NCI-H1436 treated with DMSO at 0.1 percent for 48 hours (cell line): Measurements from ENCODE around the gene ARHGAP33.

Source experiments
- DNase-seq: peaks from one replicate; lab custom pipeline; 2025; lab: John Stamatoyannopoulos, UW

The ARHGAP33 gene, protein sequence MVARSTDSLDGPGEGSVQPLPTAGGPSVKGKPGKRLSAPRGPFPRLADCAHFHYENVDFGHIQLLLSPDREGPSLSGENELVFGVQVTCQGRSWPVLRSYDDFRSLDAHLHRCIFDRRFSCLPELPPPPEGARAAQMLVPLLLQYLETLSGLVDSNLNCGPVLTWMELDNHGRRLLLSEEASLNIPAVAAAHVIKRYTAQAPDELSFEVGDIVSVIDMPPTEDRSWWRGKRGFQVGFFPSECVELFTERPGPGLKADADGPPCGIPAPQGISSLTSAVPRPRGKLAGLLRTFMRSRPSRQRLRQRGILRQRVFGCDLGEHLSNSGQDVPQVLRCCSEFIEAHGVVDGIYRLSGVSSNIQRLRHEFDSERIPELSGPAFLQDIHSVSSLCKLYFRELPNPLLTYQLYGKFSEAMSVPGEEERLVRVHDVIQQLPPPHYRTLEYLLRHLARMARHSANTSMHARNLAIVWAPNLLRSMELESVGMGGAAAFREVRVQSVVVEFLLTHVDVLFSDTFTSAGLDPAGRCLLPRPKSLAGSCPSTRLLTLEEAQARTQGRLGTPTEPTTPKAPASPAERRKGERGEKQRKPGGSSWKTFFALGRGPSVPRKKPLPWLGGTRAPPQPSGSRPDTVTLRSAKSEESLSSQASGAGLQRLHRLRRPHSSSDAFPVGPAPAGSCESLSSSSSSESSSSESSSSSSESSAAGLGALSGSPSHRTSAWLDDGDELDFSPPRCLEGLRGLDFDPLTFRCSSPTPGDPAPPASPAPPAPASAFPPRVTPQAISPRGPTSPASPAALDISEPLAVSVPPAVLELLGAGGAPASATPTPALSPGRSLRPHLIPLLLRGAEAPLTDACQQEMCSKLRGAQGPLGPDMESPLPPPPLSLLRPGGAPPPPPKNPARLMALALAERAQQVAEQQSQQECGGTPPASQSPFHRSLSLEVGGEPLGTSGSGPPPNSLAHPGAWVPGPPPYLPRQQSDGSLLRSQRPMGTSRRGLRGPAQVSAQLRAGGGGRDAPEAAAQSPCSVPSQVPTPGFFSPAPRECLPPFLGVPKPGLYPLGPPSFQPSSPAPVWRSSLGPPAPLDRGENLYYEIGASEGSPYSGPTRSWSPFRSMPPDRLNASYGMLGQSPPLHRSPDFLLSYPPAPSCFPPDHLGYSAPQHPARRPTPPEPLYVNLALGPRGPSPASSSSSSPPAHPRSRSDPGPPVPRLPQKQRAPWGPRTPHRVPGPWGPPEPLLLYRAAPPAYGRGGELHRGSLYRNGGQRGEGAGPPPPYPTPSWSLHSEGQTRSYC

DNA sequence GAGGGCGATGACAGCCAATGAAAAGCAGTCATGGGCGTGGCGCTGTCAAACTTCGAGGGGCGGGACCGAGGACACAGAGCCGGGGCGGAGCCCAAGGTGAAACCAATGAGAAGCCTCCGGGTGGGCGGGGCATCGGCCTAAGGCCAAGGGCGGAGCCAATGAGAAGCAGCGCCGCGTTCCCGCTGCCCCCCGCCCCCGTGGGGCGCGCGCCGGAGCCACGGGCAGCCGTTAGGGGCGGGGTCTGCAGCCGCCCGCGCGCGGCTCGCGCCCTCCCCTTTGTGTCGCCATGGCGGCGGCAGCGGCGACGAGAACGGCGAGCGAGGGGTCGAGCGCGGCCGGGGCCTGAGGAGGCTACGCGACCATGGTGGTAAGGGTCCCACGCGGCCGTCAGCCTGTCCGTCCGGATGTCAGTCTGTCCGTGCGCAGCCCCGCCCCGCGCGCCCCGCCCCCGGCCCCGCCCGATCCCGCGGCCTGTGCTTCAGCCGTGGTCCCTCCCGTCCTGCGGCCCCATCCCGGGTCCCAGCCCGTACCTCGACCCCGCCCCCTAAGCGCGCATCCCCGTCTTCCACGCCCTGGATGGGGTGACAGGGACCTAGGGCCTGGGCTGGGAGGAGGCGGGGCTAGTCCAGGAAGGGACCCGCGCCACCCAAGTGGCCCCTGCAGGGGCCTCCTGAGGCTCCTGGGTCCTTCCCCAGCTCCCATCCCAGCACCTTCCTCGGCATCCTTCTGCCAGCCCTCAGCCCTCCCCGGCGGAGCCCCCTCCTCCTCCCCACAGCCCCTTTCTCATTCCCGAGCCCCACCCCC, at the start of gene ARHGAP33:
TSS of gene ARHGAP33 (plus strand) at position 267 of the 804 bp plus-strand sequence. CDS start at position 362, 95 bp downstream.
- DNase-seq: peak; percentile 78

DNA sequence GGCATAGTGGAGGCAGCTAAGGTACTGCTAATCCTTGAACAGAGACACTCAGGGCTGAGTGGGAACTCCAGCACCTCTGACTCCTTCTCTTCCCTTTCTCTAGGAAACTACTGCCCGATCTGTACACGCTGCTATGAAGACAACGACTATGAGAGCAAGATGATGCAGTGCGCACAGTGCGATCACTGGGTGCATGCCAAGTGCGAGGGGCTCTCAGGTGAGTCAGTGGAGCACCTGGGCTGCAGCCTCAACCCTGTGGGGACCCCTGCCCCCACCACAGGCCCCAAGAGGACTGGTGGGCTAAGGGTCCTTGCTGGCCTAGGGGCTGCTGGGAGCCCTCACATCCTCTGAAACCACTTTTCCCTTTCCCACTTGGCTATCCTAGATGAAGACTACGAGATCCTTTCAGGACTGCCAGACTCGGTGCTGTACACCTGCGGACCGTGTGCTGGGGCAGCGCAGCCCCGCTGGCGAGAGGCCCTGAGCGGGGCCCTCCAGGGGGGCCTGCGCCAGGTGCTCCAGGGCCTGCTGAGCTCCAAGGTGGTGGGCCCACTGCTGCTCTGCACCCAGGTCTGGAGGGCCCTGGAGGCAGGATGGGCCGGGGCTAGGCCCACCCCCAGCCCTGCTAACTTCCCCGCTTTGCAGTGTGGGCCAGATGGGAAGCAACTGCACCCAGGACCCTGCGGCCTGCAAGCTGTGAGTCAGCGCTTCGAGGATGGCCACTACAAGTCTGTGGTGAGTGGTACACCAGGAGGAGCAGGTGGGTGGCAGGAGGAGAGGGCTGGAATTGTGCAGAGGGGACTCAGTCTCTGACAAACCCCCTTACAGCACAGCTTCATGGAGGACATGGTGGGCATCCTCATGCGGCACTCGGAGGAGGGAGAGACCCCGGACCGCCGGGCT, 48.1 kb upstream of the ARHGAP33 start:
- no peak for DNase-seq

DNA sequence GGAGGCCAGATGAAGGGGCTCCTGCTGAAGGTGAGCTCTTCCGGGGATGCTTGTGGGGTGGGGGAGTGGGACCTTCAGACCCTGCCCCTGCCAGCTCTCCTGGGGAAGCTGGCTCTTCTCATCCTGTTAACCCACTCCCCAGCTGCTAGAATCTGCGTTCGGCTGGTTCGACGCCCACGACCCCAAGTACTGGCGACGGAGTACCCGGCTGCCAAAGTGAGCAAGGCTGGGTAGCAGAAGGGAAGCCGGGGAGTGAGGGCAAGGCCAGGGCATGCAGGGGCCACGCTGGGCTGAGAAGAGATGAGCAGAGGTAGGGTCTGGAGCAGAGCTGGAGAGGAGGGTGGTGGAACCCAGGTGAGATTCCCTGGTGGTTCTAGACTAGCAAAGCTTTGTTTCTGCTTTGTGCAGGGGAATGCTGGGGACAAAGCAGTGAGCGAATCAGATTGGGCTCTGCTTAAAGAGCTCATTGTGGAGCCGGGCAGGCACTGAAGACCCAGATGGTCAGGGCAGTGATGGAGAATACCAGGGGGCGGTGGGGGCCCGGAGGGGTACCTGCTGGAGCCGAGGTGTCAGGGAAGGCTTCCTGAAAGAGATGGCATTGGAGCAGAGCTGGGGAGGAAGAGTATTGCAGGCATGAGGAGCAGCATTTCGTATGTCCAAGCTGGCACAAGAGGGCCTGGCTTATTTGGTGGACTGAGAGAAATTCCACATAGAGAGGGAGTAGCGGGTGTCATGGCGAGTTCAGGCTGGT, 47.2 kb upstream of the ARHGAP33 start:
- no peak for DNase-seq

DNA sequence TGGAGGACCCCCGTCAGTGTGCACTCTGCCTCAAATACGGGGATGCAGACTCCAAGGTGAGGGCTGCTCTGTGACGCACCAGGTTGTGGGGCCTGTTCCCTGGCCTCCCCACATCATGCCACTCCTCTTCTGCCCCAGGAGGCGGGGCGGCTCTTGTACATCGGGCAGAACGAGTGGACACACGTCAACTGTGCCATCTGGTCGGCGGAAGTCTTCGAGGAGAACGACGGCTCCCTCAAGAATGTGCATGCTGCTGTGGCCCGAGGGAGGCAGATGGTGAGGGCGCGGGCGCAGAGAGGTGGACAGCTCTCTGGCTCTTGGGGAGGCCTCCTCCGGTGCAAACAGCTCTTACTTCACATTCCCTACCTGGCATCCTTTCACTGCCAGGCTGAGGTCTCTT, 46.3 kb upstream of the ARHGAP33 start:
- DNase-seq: no peak

DNA sequence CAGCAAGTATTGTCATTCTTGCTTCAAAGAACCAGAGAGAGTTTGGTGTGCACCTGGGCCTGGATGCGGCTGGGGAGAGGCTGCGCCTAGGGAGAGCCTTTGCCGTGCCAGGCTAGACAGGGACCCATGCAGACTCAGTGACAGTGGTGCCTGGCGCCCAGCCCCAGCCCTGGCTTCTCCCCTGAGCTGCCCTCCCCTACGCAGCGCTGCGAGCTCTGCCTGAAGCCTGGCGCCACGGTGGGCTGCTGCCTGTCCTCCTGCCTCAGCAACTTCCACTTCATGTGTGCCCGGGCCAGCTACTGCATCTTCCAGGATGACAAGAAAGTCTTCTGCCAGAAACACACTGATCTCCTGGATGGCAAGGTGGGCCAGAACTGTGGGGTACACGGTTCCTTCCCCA, 45.6 kb upstream of the ARHGAP33 start:
- no peak for DNase-seq

DNA sequence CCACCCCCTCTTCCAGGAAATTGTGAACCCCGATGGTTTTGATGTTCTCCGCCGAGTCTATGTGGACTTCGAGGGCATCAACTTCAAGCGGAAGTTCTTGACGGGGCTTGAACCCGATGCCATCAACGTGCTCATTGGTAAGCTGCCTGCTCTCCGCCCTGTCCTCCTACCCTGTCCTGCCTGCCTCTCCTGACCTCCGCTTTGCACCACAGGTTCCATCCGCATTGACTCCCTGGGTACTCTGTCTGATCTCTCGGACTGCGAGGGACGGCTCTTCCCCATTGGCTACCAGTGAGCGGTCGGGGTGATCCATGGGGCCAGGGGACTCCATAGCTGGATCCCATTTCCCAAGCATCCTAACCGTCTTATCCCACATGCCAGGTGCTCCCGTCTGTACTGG, 45.0 kb upstream of the ARHGAP33 start:
- no peak for DNase-seq

DNA sequence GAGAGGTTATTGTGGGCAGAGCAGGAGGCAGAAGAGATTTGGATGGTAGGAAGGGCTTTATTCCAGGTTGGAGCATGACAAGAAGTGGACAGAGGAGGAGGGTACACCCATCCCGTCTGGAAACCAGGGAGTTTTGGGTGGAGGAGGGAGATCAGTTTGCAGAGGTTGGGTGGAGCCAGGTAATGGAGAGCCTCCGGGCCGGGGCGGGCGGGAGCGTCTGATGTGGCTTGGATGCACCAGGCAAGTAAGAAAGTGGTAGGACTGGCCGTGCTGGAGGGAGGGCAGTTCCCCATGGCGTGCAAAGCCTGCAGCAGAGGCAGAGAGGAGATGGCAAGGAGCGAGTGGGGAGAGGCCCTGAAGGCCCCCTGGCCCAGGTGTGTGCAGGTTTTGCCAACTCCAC, 44.0 kb upstream of the ARHGAP33 start:
- DNase-seq: no peak

DNA sequence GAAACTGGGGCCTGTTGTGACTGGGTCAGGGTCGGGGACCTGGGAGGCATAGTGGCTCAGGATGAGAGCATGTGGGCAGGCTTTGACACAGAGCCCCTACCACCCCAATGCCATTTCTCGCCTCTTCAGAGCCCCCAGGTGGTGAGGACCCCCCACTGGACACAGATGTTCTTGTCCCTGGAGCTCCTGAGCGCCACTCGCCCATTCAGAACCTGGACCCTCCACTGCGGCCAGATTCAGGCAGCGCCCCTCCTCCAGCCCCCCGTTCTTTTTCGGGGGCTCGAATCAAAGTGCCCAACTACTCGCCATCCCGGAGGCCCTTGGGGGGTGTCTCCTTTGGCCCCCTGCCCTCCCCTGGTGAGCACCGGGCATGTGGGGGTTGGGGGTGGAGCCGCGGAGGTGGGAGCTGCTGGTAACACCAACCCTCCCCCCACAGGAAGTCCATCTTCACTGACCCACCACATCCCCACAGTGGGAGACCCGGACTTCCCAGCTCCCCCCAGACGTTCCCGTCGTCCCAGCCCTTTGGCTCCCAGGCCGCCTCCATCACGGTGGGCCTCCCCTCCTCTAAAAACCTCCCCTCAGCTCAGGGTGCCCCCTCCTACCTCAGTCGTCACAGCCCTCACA, 43.5 kb upstream of the ARHGAP33 start:
- DNase-seq: no peak

DNA sequence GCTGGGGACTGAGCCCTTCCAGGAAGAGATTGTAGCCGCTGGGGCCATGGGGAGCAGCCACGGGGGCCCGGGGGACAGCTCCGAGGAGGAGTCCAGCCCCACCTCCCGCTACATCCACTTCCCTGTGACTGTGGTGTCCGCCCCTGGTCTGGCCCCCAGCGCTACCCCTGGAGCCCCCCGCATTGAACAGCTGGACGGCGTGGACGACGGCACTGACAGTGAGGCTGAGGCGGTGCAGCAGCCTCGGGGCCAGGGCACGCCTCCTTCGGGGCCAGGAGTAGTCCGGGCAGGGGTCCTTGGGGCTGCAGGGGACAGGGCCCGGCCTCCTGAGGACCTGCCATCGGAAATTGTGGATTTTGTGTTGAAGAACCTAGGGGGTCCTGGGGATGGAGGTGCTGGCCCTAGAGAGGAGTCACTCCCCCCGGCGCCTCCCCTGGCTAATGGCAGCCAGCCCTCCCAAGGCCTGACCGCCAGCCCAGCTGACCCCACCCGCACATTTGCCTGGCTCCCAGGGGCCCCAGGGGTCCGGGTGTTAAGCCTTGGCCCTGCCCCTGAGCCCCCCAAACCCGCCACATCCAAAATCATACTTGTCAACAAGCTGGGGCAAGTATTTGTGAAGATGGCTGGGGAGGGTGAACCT, 42.7 kb upstream of the ARHGAP33 start:
- no peak for DNase-seq

DNA sequence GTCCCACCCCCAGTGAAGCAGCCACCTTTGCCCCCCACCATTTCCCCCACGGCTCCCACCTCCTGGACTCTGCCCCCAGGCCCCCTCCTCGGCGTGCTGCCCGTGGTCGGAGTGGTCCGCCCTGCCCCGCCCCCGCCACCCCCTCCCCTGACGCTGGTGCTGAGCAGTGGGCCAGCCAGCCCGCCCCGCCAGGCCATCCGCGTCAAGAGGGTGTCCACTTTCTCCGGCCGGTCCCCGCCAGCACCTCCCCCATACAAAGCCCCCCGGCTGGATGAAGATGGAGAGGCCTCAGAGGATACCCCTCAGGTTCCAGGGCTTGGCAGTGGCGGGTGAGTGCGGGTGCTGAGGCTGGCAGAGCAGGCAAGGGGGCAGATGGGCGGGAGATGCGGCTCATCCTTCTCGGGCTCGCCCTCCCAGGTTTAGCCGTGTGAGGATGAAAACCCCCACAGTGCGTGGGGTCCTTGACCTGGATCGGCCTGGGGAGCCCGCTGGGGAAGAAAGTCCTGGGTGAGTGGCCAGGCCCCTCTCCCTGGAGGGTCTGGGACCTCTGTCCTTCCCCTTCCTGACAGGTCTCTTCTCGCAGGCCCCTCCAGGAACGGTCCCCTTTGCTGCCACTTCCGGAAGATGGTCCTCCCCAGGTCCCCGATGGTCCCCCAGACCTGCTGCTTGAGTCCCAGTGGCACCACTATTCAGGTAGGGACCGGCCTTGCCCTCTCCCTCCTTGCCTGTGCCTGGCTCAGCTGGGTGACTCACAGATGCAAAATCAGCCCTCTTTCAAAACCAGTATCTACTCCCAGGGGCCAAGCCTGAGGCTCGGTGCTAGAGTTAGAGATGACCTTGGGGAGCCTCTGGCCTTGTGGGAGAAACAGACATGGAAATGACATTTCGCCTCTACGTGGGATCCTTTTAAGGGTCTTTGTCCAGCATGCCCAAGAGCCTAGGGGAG, 41.9 kb upstream of the ARHGAP33 start:
- no peak for DNase-seq

DNA sequence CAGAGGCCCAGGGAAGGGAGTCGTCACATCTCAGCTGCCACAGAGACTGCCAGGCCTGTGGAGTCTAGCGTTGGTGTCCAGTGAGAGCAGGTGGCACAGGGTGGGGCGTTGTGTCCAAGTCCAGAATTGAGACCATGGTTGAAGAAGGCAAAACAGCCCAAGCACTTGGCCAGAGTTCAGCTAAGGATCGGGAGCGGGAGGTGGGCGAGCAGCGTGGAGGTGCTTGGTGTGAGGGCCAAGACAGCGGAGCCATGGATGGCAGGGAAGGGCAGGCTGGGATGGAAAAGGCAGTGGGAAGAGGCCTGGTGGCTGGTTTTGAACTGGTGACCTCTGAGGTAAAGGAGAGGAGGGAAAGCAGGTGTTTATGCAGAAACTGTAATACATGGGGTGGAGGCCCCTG, 41.1 kb upstream of the ARHGAP33 start:
- DNase-seq: no peak

DNA sequence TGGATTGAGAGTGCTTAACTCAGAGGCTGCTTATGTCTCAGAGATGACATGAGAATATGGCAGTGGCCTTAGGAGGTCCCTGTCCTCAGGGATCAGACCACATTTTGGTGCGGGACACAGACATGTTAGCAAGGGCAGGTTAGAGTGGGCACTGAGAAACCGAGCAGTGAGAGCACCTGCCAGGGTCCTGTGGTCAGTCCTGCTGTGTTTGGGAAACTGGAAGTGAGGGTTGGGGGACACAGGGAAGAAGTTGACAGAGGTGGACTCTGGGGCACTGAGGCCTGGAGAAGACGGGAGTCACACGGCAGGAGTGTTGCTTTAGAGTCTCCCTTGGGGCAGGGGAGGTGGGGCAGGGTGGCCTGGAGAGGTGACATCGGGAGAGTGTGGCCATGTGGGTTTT, 40.5 kb upstream of the ARHGAP33 start:
- DNase-seq: no peak

DNA sequence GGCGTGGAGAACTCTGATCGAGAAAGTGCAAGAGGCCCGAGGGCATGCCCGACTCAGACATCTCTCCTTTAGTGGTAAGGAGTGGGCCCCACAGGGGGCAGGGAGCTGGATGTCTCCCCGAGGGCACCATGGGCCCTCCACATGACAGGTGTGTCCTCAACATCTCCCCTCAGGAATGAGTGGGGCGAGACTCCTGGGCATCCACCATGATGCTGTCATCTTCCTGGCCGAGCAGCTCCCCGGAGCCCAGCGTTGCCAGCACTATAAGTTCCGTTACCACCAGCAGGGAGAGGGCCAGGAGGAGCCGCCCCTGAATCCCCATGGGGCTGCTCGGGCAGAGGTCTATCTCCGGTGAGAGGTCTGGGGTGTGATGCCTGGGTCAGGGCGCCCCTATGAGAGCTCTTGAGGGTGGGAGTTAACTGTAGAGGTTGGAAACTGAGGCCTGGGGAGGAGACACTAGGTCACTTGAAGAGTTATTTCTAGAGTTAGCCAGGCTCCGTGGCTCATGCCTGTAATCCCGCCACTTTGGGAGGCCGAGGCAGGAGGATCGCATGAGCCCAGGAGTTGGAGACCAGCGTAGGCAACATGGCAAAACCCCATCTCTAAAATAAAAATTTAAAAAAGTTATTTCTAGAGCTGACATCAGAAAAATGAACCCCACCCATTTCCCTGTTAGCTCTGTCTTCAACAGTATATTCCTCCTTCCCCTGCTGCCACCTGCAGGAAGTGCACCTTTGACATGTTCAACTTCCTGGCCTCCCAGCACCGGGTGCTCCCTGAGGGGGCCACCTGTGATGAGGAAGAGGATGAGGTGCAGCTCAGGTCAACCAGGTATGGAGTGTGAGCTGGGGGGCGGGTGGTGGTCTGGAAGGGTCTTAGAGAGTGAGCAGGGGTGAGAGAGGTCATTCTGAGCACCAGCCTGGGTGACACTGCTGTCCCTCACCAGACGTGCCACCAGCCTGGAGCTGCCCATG, 38.2 kb upstream of the ARHGAP33 start:
- no peak for DNase-seq

DNA sequence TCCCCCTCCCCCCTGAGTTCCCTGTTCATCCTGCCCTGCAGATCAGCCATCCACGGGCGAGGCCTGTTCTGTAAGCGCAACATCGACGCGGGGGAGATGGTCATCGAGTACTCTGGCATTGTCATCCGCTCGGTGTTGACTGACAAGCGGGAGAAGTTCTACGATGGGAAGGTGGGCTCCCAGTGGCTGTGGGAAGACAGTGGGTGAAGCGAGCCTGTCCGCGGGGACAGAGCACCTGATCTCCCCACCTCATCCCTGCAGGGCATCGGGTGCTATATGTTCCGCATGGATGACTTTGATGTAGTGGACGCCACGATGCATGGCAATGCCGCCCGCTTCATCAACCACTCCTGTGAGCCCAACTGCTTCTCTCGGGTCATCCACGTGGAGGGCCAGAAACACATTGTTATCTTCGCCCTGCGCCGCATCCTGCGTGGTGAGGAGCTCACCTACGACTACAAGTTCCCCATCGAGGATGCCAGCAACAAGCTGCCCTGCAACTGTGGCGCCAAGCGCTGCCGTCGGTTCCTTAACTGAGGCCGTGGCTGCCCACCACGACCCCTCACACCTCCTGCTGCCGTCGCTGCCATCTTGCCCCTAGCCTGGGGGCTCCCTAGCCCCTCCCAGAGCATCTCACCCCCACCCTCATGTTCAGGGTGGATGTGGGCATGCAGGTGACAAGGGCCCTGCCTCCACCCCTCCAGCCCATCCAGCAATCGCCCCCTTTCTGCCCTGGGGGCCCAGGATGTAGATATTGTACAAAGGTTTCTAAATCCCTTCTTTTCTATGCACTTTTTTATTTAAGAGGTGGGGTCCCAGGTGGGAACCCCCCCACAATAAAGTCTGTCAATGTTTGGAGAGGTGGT, 37.1 kb upstream of the ARHGAP33 start:
- no peak for DNase-seq

DNA sequence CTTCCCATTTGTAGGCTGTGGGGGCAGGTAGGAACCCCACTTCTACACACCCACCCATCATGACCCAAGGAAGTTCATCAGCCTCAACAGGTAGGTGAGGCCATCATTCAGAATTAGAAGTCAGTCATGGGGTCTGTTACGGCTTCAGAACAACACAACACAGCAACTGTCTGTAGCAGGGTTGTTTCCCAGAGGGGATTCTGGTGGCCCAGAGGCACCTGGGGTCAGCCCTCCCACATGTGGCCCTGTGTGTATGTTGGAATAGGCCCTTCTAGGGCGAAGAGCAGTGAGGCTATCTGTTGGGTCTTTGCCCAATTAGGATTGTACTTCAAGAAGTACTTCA, 36.5 kb upstream of the ARHGAP33 start:
- DNase-seq: no peak
